ENCODE results near the gene LAMA2.

Gene LAMA2

GRCh38 chr6:129475477-129476247 is 592.7 kb downstream of the LAMA2 start:
- DNase-seq, result no peak

- no peak for DNase-seq
Observed at GRCh38 chr6:129476248-129476564, 593.3 kb downstream of the LAMA2 start.

- no peak for DNase-seq
Observed at GRCh38 chr6:129476810-129477209, 593.9 kb downstream of the LAMA2 start.

- no peak for DNase-seq
Observed at GRCh38 chr6:129478379-129478778, 595.4 kb downstream of the LAMA2 start.

- no peak for DNase-seq
Observed at GRCh38 chr6:129481706-129482105, 598.8 kb downstream of the LAMA2 start.

GRCh38 chr6:129485746-129486145 is 602.8 kb downstream of the LAMA2 start:
- DNase-seq, result no peak

- no peak for DNase-seq
Observed at GRCh38 chr6:129486327-129486726, 603.4 kb downstream of the LAMA2 start.

GRCh38 chr6:129488313-129488712 is 605.4 kb downstream of the LAMA2 start:
- no peak for DNase-seq

GRCh38 chr6:129489215-129489765 is 606.4 kb downstream of the LAMA2 start:
- DNase-seq, result no peak

- peak; percentile 12 for DNase-seq
Observed at GRCh38 chr6:129490521-129491255, 607.8 kb downstream of the LAMA2 start.

- DNase-seq, result no peak
Observed at GRCh38 chr6:129491436-129491835, 608.5 kb downstream of the LAMA2 start.

GRCh38 chr6:129492260-129492659 is 609.3 kb downstream of the LAMA2 start:
- no peak for DNase-seq

GRCh38 chr6:129493354-129493902 is 610.5 kb downstream of the LAMA2 start:
- no peak for DNase-seq

GRCh38 chr6:129494099-129494498 is 611.2 kb downstream of the LAMA2 start:
- DNase-seq, result no peak

- no peak for DNase-seq
Observed at GRCh38 chr6:129494586-129494985, 611.6 kb downstream of the LAMA2 start.

GRCh38 chr6:129495652-129496051 is 612.7 kb downstream of the LAMA2 start:
- no peak for DNase-seq

GRCh38 chr6:129497481-129498441 is 614.8 kb downstream of the LAMA2 start:
- DNase-seq, result no peak

- DNase-seq, result no peak
Observed at GRCh38 chr6:129498541-129498940, 615.6 kb downstream of the LAMA2 start.

- no peak for DNase-seq
Observed at GRCh38 chr6:129498950-129499842, 616.3 kb downstream of the LAMA2 start.

- no peak for DNase-seq
Observed at GRCh38 chr6:129499843-129500219, 616.9 kb downstream of the LAMA2 start.

GRCh38 chr6:129500958-129501739 is 618.2 kb downstream of the LAMA2 start:
- DNase-seq, result no peak
